ENCODE data around the gene SUV39H1.
"Not testable (repeated sequence)": the region's sequence is repeated elsewhere in the genome, so short reads cannot be mapped to it uniquely, and the experiment has no call there.

Gene SUV39H1

GRCh38 chrX:48689208-48689920 lies 7.2 kb upstream of the SUV39H1 start:
- DNase-seq: no peak

- DNase-seq: not testable (repeated sequence)
Measured at GRCh38 chrX:48691746-48692145, 4.8 kb upstream of the SUV39H1 start.

GRCh38 chrX:48694776-48695533 lies 1.6 kb upstream of the SUV39H1 start:
- DNase-seq: no peak

DNA sequence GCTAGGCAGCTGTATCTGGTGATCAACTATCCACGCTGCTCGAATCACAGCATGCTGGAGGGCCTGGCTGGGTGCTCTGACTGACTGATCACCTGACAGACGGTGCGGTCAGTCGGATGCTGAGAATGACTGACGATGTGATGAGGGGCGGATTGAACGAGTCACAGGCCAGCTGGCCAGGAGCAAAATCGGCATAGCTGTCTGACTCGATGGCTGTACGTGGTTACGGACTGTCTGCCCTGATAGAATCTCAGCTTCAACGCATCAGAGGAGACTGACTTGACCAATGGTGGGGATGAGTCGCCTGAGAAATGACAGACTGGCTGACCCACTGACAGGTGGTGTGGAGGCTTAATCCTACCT lies 1.0 kb upstream of the SUV39H1 start:
- DNase-seq: no peak

GRCh38 chrX:48695925-48696300 lies 621 bp upstream of the SUV39H1 start:
- no peak for DNase-seq

DNA sequence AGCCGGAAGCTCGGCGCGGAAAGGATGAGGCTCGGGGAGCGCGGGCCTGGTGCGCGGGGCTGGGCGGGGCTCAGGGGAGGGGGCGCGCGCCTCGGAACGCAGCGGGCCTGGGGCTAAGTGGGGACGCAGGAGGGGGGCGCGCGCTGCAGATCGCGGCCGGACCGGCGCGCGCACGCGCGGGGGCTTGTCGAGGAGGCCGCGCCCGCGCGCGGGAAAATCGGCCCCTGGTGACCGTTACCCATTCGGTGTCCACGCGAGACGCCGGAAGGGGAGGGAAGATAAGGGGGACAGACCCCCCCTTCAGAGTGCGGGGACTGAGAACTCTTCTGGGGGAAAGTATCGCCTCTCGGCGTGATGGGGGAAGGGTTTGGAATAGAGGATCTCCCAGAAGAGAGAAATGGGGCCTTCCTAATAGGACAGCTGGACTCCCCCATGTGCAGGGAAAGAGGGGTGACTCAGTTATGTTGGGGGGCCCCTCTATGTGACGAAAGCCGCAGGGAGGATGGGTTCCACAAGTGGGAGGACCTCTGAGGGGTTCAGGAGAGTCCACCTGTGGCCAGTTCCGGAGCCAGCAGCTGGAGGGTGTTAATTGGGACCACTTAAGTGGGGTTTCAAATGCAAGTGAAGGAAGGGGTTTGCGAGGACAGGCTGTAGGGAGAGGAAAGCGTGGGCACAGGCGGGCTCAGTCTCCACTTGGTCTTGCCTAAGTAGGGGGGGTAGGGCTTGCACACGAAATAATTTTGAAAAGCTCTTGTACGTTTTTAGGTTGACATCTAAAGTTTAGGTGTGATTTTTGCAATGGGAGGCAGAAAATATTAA lies 584 bp downstream of the SUV39H1 start:
- DNase-seq: no peak

DNA sequence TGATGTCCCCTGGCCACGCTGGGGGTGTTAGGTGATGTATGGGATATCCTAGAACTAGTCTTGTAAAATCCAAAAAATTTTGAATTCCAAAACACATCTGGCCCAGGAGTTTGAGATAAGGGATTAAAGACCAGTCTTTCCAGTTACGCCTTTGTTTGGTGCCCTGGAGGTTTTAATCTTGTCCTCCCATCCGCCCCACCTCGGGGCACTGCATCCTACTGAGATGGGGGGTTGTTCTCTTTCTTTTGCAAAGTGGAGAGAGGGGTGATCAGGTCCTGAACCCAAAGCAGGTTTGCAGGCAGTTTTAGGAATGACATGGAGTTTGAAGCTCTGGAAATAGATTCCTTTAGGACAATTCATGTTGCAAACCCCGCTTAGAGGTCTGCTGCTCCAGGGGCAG lies 1.8 kb downstream of the SUV39H1 start:
- no peak for DNase-seq

DNA sequence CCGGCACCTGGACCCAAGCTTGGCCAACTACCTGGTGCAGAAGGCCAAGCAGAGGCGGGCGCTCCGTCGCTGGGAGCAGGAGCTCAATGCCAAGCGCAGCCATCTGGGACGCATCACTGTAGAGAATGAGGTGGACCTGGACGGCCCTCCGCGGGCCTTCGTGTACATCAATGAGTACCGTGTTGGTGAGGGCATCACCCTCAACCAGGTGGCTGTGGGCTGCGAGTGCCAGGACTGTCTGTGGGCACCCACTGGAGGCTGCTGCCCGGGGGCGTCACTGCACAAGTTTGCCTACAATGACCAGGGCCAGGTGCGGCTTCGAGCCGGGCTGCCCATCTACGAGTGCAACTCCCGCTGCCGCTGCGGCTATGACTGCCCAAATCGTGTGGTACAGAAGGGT lies 3.7 kb downstream of the SUV39H1 start:
- DNase-seq: no peak

DNA sequence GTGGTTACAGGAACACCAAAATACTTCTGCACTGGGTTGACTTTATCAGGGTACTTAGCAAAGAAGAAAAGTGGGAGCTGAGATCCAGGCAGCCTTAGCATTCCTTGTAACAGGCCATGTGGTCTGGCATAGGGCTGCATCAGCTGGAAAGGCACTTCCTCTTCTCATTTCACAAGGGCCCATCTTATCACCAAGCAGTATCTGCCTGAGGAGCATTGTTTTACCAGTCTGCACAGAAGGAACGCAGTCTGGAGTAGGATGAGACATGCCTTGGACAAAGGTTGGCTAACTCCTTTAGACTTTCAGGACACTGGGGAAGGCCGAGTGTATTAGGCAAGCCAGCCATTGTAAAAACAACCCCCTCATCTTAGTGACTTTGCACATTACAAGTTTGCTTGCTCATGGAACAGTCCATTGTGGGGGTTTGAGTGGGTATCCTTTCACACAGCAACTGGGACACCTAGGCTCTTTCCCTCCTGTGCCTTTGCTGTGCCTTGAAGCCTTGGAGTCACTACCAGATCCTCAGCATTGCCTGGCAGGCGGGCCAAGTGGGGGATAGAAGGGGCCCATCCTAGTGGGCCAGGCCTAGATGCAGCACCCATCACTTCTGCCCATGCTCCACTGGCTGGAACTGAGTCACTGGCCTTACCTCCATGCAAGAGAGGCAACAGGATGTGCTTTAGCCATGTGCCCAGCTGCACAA lies 4.6 kb downstream of the SUV39H1 start:
- DNase-seq: no peak

GRCh38 chrX:48702032-48702431 lies 5.5 kb downstream of the SUV39H1 start:
- DNase-seq: no peak

DNA sequence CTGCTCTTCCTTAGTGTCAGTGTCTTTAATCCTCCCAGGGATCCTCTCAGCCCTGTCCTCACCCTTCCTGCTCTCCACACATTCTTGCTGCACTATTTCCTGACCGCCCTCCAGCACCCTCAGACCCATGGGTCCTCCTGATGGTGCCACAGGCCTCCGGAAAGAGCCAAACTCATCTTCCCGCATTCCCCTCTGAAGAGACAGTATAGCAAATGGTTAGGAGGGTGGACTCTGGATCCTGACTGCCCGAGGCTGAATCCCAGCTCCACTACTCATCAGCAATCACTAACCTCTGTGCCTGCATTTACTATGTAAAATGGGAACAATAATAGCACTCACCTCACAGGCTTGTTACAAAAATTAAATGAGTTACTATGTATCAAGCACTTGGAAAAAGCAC lies 6.2 kb downstream of the SUV39H1 start:
- DNase-seq: no peak

DNA sequence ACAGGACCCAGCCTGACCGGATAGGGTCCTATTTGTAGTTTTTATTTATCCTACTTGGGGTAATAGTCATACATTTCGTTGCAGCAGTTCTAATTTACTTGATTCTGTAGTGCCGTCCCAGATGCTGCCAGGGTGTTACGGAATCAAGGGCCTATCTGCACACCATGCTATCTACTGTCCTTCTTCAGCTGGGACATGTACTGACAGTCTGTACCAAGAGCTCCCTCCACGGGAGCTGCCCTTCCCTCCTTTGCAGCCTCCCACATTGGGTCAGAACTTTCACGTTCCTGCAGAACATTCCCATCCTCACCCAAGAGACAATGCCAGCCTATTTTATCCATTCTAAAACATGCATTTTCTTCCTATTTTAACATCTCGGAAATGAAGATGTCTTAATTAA lies 6.7 kb downstream of the SUV39H1 start:
- DNase-seq: no peak

DNA sequence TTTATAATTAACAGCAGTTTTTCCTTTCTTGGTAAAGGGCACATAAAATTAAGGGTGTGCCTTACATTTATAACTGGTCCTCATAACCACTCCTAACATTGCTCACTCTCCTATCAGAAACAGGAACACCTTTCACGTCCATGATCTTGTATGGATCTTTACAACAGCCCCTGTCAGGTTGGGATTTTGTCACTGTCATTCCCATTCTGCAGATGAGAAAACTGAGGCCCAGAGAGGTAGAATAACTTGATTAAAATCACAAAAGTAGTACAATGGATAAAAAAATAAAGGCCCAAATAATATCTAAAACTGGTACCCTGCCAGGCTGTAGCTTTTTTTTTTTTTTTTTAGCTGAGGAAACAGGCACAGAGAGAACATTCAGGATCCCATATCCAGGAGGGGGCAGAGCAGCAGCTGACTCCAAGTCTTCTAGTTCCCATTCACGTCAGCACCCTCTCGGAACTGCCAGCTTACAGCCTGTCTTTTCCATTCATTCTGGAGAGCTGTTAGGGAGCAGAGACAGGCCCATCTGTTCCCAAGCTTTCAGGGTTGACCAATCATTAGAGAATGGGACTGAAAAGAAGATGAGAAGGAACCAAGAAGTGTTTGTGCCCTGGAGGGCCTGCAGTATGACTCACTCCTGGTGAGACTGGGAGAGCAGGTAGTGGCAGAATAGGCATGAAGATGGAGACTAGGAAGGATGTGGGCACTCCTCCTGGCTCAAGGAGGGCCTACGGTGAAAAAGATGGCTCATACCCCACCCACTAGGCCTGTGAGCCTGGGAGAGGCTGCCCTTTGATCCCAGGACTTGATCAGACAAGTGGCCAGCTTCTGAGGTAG lies 7.3 kb downstream of the SUV39H1 start:
- DNase-seq: no peak

DNA sequence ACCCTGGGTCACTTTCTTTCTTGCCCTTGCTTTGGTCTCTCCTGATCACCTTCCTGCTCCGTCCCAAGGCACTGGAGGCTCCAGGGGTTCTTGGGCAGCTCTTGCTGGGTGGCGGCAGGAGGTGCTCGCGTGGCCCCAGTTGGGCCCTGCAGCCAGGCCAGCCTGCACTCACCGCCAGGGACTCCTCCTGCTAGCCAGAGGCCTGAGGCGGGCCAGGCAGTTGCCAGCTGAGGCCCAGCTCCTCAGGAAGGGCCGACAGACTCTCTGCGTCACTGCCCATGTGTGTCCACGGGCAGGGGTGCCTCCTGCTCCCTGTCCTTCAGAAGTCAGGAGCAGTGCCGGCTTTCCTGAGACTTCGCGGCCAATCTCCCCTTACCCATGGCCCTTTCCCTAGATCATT lies 9.3 kb downstream of the SUV39H1 start:
- no peak for DNase-seq

DNA sequence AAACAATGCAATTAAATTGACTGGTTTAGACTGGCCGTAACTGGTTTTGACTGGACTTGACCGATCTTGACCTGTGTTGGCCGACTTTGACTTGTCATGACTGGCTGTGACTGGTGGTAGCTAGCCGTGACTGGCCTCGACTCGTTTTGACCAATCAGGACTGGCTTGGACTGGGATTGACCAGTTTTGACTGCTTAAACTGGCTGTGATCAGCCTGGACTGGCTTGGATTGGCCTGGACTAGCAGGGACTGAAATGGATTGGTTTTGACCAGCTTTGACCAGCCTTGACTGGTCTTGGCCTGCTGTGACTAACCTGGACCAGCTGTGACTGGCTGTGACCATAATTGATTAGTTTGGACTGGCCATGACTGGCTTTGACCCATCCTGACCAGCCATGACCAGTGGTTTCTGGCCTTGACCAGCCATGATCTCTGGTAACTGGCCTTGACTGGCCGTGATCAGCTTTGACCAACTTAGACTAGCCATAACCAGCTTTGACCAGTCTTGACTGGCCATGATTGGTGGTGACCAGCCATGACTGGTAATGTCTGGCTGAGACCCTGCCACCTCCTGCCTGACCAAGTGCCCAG lies 13.1 kb downstream of the SUV39H1 start:
- DNase-seq: no peak

- DNase-seq: no peak
Measured at GRCh38 chrX:48711162-48711928, 14.8 kb downstream of the SUV39H1 start.

- DNase-seq: no peak
Measured at GRCh38 chrX:48711929-48712505, 15.5 kb downstream of the SUV39H1 start.

GRCh38 chrX:48713847-48714246 lies 17.3 kb downstream of the SUV39H1 start:
- DNase-seq: no peak

- no peak for DNase-seq
Measured at GRCh38 chrX:48714573-48714972, 18.0 kb downstream of the SUV39H1 start.

- no peak for DNase-seq
Measured at GRCh38 chrX:48715072-48715471, 18.5 kb downstream of the SUV39H1 start.
